Aorta (tissue), 5 donors: ENCODE measurements around the gene RAD18. TPM values are rescaled to one million over a fixed set of nuclear protein-coding genes. Genes with fewer than 3 reads are reported as not detected.

Experiments used
- ATAC-seq: fragments of 200-7000 bp; cut with Tn5 transposase; one replicate; pipeline ENCODE4 v1.9.1; 2022; ENCODE audit warnings: moderate library complexity; ENCODE audit not compliant: low FRiP score
- DNase-seq, 2 donors: peaks; one replicate each; pipeline ENCODE4 v3.0.0-alpha.2; 2020
- H3K27ac ChIP-seq, 2 donors: one replicate each; pipeline ENCODE4 v1.5.1; 2013; ENCODE audit warnings: low read length in 2 of 2, mild to moderate bottlenecking in 2 of 2, moderate library complexity in 2 of 2, control low read depth in 1 of 2, inconsistent platforms in 1 of 2, low read depth in 1 of 2
- H3K27me3 ChIP-seq, 2 donors: one replicate each; pipeline ENCODE4 v1.6.1; 2013; ENCODE audit warnings: control low read depth in 1 of 2, low read length in 1 of 2, mild to moderate bottlenecking in 1 of 2, moderate library complexity in 1 of 2; ENCODE audit not compliant: insufficient read depth in 2 of 2, control insufficient read depth in 1 of 2
- H3K36me3 ChIP-seq, 2 donors: one replicate each; pipeline ENCODE4 v1.6.1; 2013; ENCODE audit warnings: control low read depth in 1 of 2, low read length in 1 of 2, mild to moderate bottlenecking in 1 of 2; ENCODE audit not compliant: insufficient read depth in 2 of 2, control insufficient read depth in 1 of 2
- H3K4me1 ChIP-seq, 2 donors: one replicate each; pipeline ENCODE4 v1.6.1; 2013; ENCODE audit warnings: low read length in 2 of 2, control low read depth in 1 of 2, mild to moderate bottlenecking in 1 of 2, moderate library complexity in 1 of 2; ENCODE audit not compliant: insufficient read depth in 2 of 2, control insufficient read depth in 1 of 2
- H3K4me3 ChIP-seq, 2 donors: one replicate each; pipeline ENCODE4 v1.5.1; 2013; ENCODE audit warnings: low read length in 2 of 2, control low read depth in 1 of 2, mild to moderate bottlenecking in 1 of 2
- H3K9me3 ChIP-seq: one replicate; pipeline ENCODE4 v1.6.1; 2013; ENCODE audit warnings: mild to moderate bottlenecking, low read length; ENCODE audit not compliant: control insufficient read depth
- WGBS, 2 donors: extraction: QIAGEN DNeasy Blood & Tissue Kit; methylation state at CpG; one replicate each; pipeline ENCODE4 v1.1.7; 2013; 5-methylcytosine and 5-hydroxymethylcytosine counted together
- intact Hi-C, 2 donors: fragments of 100-400 bp; cut with DNase I; formaldehyde crosslinking; loops; one replicate each; pipeline versions ENCODE4 v1.14.2 to v1.15.0; 2022
- polyA plus RNA-seq, 2 donors: library from polyadenylated mRNA; stranded (reverse); fragments of 200-250 nt; gene quantifications; one replicate each; pipeline ENCODE4 v1.2.3, GENCODE V29; 2013
- total RNA-seq, 2 donors: library from RNA; stranded (reverse); fragmentation: NEBNext Ultra II Directional; extraction: Animal tissue kit (Norgen Biotek cat#: 25700); gene quantifications; one replicate each; pipeline ENCODE4 v1.2.1, GENCODE V29; 2021
- donor health status: healthy with polysubstance abuse.
- donor health status: Bipolar disorder and iron deficiency.
- donor health status: DM: no; HTN: no; CAD: no.
- donor health status: DM: no; HTN: no; CAD: no.
- donor health status: DM: yes; HTN: yes; CAD: no.

Gene RAD18
- total and polyA plus RNA-seq, 4 donors, result 2.5 to 12.1 (median 5.0) TPM

GRCh38 chr3:8966150-8966819 is 3.0 kb upstream of the RAD18 start:
- 82 to 91% methylated on average over 2 of the region's 2 CpGs for WGBS, 2 donors
- peaks cover 0 to 4% of the 10 kb centered on the region in 2 donors for H3K4me1 ChIP-seq
- H3K36me3 ChIP-seq, result no peaks in the 10 kb centered on the region
- H3K9me3 ChIP-seq, result no peaks in the 10 kb centered on the region
- H3K27me3 ChIP-seq, result no peaks in the 10 kb centered on the region
- intact Hi-C loops, result no loop called here
- DNase-seq, result no peak
- no peak for ATAC-seq
- no peak overlapping the region for H3K27ac ChIP-seq
- no peak overlapping the region for H3K4me3 ChIP-seq

- intact Hi-C loops, result no loop called here
- WGBS, 2 donors, result 73% methylated on average over 11 of the region's 11 CpGs
- H3K4me1 ChIP-seq, result peaks cover 0 to 4% of the 10 kb centered on the region in 2 donors
- ATAC-seq (no peak), DNase-seq (no peak)
- no peaks in the 10 kb centered on the region for H3K27me3 ChIP-seq
- H3K9me3 ChIP-seq, result no peaks in the 10 kb centered on the region
- H3K36me3 ChIP-seq, result no peaks in the 10 kb centered on the region
- no peak overlapping the region for H3K27ac ChIP-seq
- no peak overlapping the region for H3K4me3 ChIP-seq
Measured at GRCh38 chr3:8964436-8965370, 1.4 kb upstream of the RAD18 start.

DNA sequence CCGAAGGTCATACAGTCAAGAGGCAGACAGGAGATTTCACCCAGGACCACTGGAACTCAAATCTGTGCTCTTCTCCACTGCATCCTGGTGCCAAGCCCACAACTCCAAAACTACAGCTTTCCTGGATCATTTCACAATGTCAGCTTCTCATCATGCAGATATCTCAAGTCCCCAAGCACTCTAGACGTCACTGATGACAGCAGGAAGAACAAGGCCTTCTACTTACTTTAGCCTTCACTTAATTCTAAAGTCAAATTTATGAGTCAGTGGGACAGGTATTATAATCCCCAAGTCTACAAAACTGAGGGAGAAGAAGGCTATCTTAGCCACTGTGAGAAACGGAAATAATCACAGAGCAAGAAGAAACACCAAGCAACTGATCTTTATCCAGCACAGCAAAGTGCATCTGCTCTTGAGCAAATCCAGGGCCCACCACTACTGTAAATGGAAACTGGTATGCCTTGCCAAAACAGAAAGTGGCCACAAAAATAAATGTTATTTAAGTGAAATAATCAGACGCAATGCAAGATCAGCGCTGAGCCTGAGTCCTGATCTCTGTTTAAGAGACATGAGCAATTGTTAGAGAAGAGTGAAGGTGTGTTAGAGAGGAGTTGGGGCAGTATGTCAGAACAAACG is 928 bp downstream of the RAD18 start:
- Histone ChIP-seq H3K9me3 (no peaks in the 10 kb centered on the region), H3K4me3 (peak overlapping the region in 1 of 2 donors; percentile 63), H3K4me1 (peaks cover 0 to 4% of the 10 kb centered on the region in 2 donors), H3K27me3 (no peaks in the 10 kb centered on the region), H3K36me3 (no peaks in the 10 kb centered on the region), H3K27ac (no peak overlapping the region)
- ATAC-seq (no peak), DNase-seq (no peak)
- 28% methylated on average over 6 of the region's 6 CpGs for WGBS, 2 donors
- intact Hi-C loops, result no loop called here

GRCh38 chr3:8959668-8960067 is 3.6 kb downstream of the RAD18 start:
- H3K27me3 ChIP-seq, result no peaks in the 10 kb centered on the region
- ATAC-seq, result no peak
- H3K4me3 ChIP-seq, result no peak overlapping the region
- no peak overlapping the region for H3K27ac ChIP-seq
- H3K9me3 ChIP-seq, result no peaks in the 10 kb centered on the region
- 87% methylated on average over 8 of the region's 8 CpGs for WGBS, 2 donors
- DNase-seq, result no peak
- peaks cover 0 to 4% of the 10 kb centered on the region in 2 donors for H3K4me1 ChIP-seq
- H3K36me3 ChIP-seq, result no peaks in the 10 kb centered on the region
- intact Hi-C loops, result no loop called here

DNA sequence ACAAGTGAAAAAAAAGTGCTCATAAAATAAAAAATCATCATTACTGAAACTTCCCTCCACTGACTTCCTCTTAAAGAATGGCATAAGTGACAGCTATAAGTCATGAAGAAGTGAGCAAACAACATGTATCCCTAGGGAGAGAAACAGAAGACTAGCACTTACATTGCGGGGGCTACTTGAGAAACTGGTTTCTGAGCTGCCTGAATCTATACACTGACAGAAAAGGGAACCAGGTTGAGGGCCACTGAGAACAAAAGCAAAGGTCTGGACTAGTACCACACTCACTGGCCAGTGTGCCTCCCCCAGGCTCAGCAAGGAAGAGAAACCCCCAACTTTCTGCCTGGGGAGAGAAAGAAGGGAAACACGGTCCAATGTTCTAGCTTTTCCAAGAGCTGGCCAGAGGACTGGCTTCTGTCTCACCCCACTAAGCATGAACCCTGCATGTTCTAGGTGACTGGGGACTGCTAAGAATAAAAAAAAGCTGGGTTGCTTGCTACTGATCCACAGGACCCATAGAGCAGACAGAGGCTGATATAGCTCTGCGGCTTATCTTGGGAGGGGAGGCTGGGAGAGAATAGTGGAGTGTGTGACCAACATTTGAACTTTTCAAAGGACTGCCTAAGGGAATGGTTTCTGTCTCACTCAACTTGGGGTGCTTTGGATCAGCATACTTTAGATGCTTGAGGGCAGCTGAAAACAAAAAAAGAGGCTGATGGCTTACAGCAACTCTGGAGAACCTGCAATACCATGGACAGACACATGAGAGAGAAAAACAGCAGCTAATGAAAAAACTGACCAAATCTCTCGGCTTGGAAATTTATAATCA is 8.1 kb downstream of the RAD18 start:
- Histone ChIP-seq H3K9me3 (no peaks in the 10 kb centered on the region), H3K27ac (no peak overlapping the region), H3K4me1 (no peaks in the 10 kb centered on the region), H3K4me3 (no peak overlapping the region), H3K27me3 (no peaks in the 10 kb centered on the region), H3K36me3 (no peaks in the 10 kb centered on the region)
- intact Hi-C loops, result no loop called here
- WGBS, 2 donors, result 70 to 74% methylated on average over 4 of the region's 4 CpGs
- DNase-seq (no peak), ATAC-seq (no peak)

- H3K27ac ChIP-seq, result no peak overlapping the region
- ATAC-seq (no peak), DNase-seq (no peak)
- H3K9me3 ChIP-seq, result no peaks in the 10 kb centered on the region
- H3K4me1 ChIP-seq, result no peaks in the 10 kb centered on the region
- intact Hi-C loops, result no loop called here
- no peak overlapping the region for H3K4me3 ChIP-seq
- no peaks in the 10 kb centered on the region for H3K27me3 ChIP-seq
- H3K36me3 ChIP-seq, result no peaks in the 10 kb centered on the region
Measured at GRCh38 chr3:8953313-8953712, 10.0 kb downstream of the RAD18 start.

GRCh38 chr3:8952130-8952529 is 11.1 kb downstream of the RAD18 start:
- no peak overlapping the region for H3K27ac ChIP-seq
- H3K27me3 ChIP-seq, result no peaks in the 10 kb centered on the region
- H3K9me3 ChIP-seq, result no peaks in the 10 kb centered on the region
- ATAC-seq, result no peak
- intact Hi-C loops, result no loop called here
- no peak overlapping the region for H3K4me3 ChIP-seq
- DNase-seq, result no peak
- H3K36me3 ChIP-seq, result no peaks in the 10 kb centered on the region
- H3K4me1 ChIP-seq, result no peaks in the 10 kb centered on the region

GRCh38 chr3:8945890-8946600 is 17.2 kb downstream of the RAD18 start:
- ATAC-seq (no peak), DNase-seq (no peak)
- Histone ChIP-seq H3K27me3 (no peaks in the 10 kb centered on the region), H3K36me3 (peaks cover 0 to 1% of the 10 kb centered on the region in 2 donors), H3K4me3 (no peak overlapping the region), H3K4me1 (no peaks in the 10 kb centered on the region), H3K27ac (no peak overlapping the region), H3K9me3 (no peaks in the 10 kb centered on the region)
- intact Hi-C loops, result no loop called here
- 64 to 92% methylated on average over 3 of the region's 3 CpGs for WGBS, 2 donors
